Loucy (cell line): Measurements from ENCODE around the gene RAB40B.

ENCODE experiments used
- H2AFZ ChIP-seq: fragments of 200-600 bp; sonication (generic); 2 replicates; pipeline ENCODE4 v1.6.0; 2016; ENCODE audit warnings: antibody characterized with exemption, mild to moderate bottlenecking, low read length, moderate library complexity
- H3F3A ChIP-seq: fragments of 200-600 bp; 2 replicates; pipeline ENCODE4 v1.6.0; 2016; ENCODE audit warnings: antibody characterized with exemption, low read depth, mild to moderate bottlenecking
- H3K27me3 ChIP-seq: fragments of 200-600 bp; sonication (generic); 2 replicates; pipeline ENCODE4 v1.6.1; 2014; ENCODE audit warnings: low read length, mild to moderate bottlenecking; ENCODE audit not compliant: insufficient read depth, poor library complexity, severe bottlenecking
- H3K36me3 ChIP-seq: fragments of 200-600 bp; sonication (generic); 2 replicates; pipeline ENCODE4 v1.6.1; 2016; ENCODE audit warnings: low read length; ENCODE audit not compliant: insufficient read depth
- H3K4me1 ChIP-seq: fragments of 200-600 bp; sonication (generic); 2 replicates; pipeline ENCODE4 v1.5.1; 2014; ENCODE audit warnings: low read length, mild to moderate bottlenecking; ENCODE audit not compliant: insufficient read depth, poor library complexity, severe bottlenecking
- H3K4me2 ChIP-seq: fragments of 200-600 bp; sonication (generic); 2 replicates; pipeline ENCODE4 v1.6.0; 2014; ENCODE audit warnings: antibody characterized with exemption, low read length, low read depth, mild to moderate bottlenecking; ENCODE audit not compliant: poor library complexity, severe bottlenecking
- H3K4me3 ChIP-seq: fragments of 200-600 bp; sonication (generic); 2 replicates; pipeline ENCODE4 v1.5.1; 2014; ENCODE audit warnings: low read length, mild to moderate bottlenecking, mixed read lengths; ENCODE audit not compliant: poor library complexity, severe bottlenecking
- H3K79me2 ChIP-seq: fragments of 200-600 bp; sonication (generic); 2 replicates; pipeline ENCODE4 v1.6.1; 2014; ENCODE audit warnings: low read length; ENCODE audit not compliant: insufficient read depth
- H3K9ac ChIP-seq: fragments of 200-600 bp; sonication (generic); 2 replicates; pipeline ENCODE4 v1.6.0; 2014; ENCODE audit warnings: mild to moderate bottlenecking, low read depth, low read length, moderate library complexity; ENCODE audit not compliant: poor library complexity, severe bottlenecking
- H3K9me2 ChIP-seq: fragments of 200-600 bp; sonication (generic); replicated peaks from 2 replicates; pipeline ENCODE4 v1.6.1; 2016; ENCODE audit warnings: low read depth, low read length, mixed read lengths
- H3K9me3 ChIP-seq: fragments of 200-600 bp; sonication (generic); 2 replicates; pipeline ENCODE4 v1.6.1; 2014; ENCODE audit warnings: mild to moderate bottlenecking, antibody characterized with exemption, low read length, low read depth; ENCODE audit not compliant: insufficient read depth
- H4K20me1 ChIP-seq: fragments of 200-600 bp; sonication (generic); 2 replicates; pipeline ENCODE4 v1.6.0; 2014; ENCODE audit warnings: antibody characterized with exemption, low read length, mild to moderate bottlenecking; ENCODE audit not compliant: insufficient read depth, poor library complexity, severe bottlenecking
- EZH2phosphoT487 ChIP-seq: fragments of 200-600 bp; IDR thresholded peaks from 2 replicates; pipeline ENCODE4 v1.6.1; 2018; ENCODE audit warnings: antibody characterized with exemption, mild to moderate bottlenecking, moderate library complexity, borderline replicate concordance
- TF ChIP-seq, protein P1 (sequence below): fragments of 200-600 bp; sonication (generic); conservative IDR thresholded peaks from 2 replicates; pipeline ENCODE4 v1.5.1; 2014; ENCODE audit warnings: mild to moderate bottlenecking, antibody characterized with exemption, low read length

RAB40B gene

DNA sequence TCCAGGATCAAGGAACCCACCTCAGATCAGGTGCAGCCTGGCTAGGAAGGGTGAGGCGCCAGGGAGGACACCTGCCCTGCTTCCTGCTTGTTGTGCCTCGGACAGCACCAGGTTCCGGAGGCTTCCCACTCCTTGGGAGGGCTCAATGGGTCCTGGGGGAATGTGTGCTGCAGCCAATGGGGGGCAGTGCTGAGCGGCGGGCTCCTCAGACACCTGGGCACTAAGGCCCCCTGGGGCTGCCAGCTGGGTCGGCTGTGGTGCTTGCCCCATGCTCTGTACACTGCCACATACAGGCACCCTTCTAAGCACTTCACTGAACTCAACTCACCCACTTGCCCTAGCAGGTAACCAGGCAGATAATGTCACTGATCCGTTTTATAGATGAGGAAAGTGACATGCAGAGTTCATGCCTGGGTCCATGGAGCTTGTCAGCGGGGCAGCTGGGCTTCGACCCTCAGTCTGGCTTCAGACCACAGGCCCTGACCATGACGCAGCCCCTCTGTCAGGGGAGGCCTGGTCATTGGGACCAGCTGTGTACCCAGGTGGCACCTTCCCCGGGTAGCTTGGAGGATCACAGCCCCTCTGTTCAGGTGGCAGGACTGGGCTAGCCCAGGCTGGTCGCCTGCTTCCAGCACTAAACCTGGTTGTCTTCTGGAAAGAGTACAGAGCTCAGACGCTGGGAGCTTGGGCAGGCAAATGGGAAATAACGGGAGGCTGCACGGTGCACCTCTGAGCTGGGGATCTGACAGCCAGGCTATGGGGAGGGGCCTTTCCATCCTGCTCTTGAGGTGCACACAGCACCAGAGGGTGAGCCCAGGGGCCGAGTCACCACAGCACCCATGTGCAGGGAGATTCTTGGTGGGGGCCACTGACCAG is 45.1 kb upstream of the RAB40B start:
- no peaks in the 10 kb centered on the region for H3K27me3 ChIP-seq
- no peaks in the 10 kb centered on the region for H4K20me1 ChIP-seq
- no peak overlapping the region for H3K4me2 ChIP-seq
- no peak overlapping the region for H3K9ac ChIP-seq
- H3K36me3 ChIP-seq, result no peaks in the 10 kb centered on the region
- TF ChIP-seq, protein P1, sequence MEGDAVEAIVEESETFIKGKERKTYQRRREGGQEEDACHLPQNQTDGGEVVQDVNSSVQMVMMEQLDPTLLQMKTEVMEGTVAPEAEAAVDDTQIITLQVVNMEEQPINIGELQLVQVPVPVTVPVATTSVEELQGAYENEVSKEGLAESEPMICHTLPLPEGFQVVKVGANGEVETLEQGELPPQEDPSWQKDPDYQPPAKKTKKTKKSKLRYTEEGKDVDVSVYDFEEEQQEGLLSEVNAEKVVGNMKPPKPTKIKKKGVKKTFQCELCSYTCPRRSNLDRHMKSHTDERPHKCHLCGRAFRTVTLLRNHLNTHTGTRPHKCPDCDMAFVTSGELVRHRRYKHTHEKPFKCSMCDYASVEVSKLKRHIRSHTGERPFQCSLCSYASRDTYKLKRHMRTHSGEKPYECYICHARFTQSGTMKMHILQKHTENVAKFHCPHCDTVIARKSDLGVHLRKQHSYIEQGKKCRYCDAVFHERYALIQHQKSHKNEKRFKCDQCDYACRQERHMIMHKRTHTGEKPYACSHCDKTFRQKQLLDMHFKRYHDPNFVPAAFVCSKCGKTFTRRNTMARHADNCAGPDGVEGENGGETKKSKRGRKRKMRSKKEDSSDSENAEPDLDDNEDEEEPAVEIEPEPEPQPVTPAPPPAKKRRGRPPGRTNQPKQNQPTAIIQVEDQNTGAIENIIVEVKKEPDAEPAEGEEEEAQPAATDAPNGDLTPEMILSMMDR, result no peak
- TF ChIP-seq EZH2phosphoT487, result no peak
- H2AFZ ChIP-seq, result no peak overlapping the region
- peaks cover 3% of the 10 kb centered on the region; the same call in 1 of the 2 replicates for H3K9me3 ChIP-seq
- H3K4me1 ChIP-seq, result no peaks in the 10 kb centered on the region
- H3K9me2 ChIP-seq, result no peaks in the 10 kb centered on the region
- H3K79me2 ChIP-seq, result no peaks in the 10 kb centered on the region
- no peak overlapping the region for H3K4me3 ChIP-seq
- no peaks in the 10 kb centered on the region for H3F3A ChIP-seq

DNA sequence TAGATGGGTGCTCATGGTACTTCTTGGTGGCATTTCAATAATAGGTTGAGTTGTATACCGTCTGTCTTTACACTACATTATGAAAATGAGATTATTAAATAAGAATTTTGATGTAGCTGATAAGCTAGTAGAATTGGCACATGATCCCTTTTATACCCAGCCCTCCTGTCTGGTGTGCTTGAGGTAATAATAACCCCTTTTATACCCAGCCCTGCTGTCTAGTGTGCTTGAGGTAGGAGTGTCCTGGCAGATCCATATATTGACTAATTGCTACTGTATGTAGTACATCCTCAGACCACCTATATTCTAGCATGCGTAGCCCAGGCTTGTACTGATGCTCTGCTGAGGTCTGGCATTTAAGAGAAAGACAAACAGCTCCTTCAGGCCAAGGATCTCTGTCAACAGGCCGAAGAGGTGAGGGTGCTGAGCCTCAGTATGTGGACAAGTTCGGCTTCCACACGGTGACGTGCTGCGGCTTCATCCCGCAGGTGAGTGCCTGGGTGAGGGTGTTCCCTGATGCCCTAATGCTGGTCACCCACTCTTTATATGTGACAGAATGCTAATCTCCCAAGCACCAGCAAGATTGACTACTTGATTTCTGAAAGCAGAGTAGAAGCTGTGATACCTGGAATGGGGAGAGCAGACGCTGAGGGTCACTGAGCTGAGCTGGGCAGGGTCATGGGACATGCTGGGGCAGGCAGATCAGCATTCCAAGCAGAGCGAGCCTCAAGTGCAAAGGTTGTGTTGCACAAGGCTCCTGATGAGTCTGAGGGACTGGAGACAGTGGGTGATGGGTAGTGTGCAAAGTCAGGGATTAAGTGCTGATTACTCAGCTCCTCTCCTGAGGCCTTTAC is 42.6 kb upstream of the RAB40B start:
- no peaks in the 10 kb centered on the region for H3K4me1 ChIP-seq
- H3K9me2 ChIP-seq, result no peaks in the 10 kb centered on the region
- H3F3A ChIP-seq, result no peaks in the 10 kb centered on the region
- no peak overlapping the region for H3K4me2 ChIP-seq
- H3K79me2 ChIP-seq, result no peaks in the 10 kb centered on the region
- no peak for TF ChIP-seq EZH2phosphoT487
- TF ChIP-seq, protein P1, result no peak
- no peaks in the 10 kb centered on the region for H3K27me3 ChIP-seq
- H3K36me3 ChIP-seq, result no peaks in the 10 kb centered on the region
- peaks cover 3% of the 10 kb centered on the region; the same call in 1 of the 2 replicates for H3K9me3 ChIP-seq
- no peaks in the 10 kb centered on the region for H4K20me1 ChIP-seq
- no peak overlapping the region for H2AFZ ChIP-seq
- H3K9ac ChIP-seq, result no peak overlapping the region
- no peak overlapping the region for H3K4me3 ChIP-seq

DNA sequence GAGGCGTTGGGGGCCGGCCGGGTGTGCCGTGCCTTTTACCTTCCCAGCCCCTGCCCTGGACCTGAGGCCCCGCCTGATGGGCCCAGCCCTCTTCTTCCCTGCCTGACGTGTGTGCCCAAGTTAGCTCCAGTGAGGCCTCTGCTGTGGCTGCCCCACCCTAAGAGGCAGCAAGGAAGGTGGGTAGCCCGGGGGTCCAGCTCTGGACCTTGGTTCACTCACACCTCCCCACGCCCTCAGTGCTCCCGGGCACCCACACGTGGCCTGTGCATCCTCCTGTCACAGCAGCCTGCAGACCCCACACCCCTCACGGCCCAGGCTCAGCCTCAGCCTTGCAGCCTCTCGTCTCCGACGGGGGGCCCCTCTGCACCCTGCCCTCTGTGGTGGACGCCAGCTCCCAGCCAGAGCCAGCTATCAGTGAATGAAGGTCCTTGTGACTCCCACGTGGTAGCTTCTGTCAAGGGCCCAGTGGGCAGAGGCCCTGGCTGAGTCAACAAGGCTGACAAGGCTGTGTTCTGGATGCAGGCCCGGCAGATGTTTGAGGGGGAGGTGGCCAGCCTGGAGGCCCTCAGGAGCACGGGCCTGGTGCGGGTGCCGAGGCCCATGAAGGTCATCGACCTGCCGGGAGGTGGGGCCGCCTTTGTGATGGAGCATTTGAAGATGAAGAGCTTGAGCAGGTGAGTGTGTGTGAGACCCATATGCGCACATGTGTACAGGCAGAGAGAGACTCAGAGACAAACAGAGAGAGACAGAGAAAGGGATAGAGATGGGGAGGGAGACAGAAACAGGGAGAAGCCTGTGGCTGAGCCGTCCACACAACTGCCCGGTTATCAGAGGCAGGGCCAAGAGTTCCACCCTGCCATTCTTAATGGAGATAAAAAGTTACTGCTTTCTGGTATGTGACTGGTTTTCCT is 39.7 kb upstream of the RAB40B start:
- Histone ChIP-seq H3K79me2 (no peaks in the 10 kb centered on the region), H3K4me1 (no peaks in the 10 kb centered on the region), H3K9me3 (no peaks in the 10 kb centered on the region; the same call in 1 of the 2 replicates), H4K20me1 (no peaks in the 10 kb centered on the region), H3K9ac (no peak overlapping the region), H3K9me2 (no peaks in the 10 kb centered on the region), H3K4me3 (no peak overlapping the region), H3K4me2 (no peak overlapping the region), H3K36me3 (no peaks in the 10 kb centered on the region), H3K27me3 (no peaks in the 10 kb centered on the region), H3F3A (no peaks in the 10 kb centered on the region), H2AFZ (no peak overlapping the region)
- TF ChIP-seq, protein P1, result no peak
- TF ChIP-seq EZH2phosphoT487, result no peak
